Measurements from ENCODE around the gene AFG1L. TPM values are rescaled to one million over a fixed set of nuclear protein-coding genes. Genes with fewer than 3 reads are reported as not detected.
"Not testable (repeated sequence)": the region's sequence is repeated elsewhere in the genome, so short reads cannot be mapped to it uniquely, and the experiment has no call there.

Gene AFG1L
- total RNA-seq, 1 donor from 2014 or later = 9.6 TPM

DNA sequence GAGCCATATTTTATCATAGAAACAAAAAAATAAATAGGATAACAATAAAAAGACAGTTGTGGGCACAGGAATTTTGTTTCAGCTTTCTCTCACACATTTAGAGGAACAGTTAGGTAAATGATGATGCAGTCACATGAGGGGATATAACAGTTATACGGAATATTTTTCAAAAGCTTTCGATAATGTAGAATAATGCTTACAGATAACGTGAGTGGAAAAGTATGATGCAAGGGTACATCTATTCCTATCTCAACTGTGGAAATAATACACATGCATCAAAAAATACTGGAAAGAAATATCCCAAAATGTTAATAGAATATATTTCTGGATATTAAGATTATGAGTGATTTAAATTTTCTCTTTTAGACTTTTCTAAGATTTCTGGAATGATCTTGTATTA is 114.0 kb downstream of the AFG1L start:
- peaks cover 4% of the 10 kb centered on the region for H3K36me3 Mint-ChIP-seq
- no peaks in the 10 kb centered on the region for H3K4me1 Mint-ChIP-seq (ENCODE audit: unreplicated experiment)
- TF ChIP-seq, protein P1, sequence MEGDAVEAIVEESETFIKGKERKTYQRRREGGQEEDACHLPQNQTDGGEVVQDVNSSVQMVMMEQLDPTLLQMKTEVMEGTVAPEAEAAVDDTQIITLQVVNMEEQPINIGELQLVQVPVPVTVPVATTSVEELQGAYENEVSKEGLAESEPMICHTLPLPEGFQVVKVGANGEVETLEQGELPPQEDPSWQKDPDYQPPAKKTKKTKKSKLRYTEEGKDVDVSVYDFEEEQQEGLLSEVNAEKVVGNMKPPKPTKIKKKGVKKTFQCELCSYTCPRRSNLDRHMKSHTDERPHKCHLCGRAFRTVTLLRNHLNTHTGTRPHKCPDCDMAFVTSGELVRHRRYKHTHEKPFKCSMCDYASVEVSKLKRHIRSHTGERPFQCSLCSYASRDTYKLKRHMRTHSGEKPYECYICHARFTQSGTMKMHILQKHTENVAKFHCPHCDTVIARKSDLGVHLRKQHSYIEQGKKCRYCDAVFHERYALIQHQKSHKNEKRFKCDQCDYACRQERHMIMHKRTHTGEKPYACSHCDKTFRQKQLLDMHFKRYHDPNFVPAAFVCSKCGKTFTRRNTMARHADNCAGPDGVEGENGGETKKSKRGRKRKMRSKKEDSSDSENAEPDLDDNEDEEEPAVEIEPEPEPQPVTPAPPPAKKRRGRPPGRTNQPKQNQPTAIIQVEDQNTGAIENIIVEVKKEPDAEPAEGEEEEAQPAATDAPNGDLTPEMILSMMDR (conservative IDR thresholded peaks at IDR 0.05) = no peak
- H3K4me3 Mint-ChIP-seq = no peak overlapping the region
- no peak overlapping the region for H3K27ac Mint-ChIP-seq
- H3K9me3 Mint-ChIP-seq = peaks cover 10% of the 10 kb centered on the region
- no peak for DNase-seq (ENCODE audit: extremely low spot score, unreplicated experiment)
- H3K27me3 Mint-ChIP-seq = no peaks in the 10 kb centered on the region

DNA sequence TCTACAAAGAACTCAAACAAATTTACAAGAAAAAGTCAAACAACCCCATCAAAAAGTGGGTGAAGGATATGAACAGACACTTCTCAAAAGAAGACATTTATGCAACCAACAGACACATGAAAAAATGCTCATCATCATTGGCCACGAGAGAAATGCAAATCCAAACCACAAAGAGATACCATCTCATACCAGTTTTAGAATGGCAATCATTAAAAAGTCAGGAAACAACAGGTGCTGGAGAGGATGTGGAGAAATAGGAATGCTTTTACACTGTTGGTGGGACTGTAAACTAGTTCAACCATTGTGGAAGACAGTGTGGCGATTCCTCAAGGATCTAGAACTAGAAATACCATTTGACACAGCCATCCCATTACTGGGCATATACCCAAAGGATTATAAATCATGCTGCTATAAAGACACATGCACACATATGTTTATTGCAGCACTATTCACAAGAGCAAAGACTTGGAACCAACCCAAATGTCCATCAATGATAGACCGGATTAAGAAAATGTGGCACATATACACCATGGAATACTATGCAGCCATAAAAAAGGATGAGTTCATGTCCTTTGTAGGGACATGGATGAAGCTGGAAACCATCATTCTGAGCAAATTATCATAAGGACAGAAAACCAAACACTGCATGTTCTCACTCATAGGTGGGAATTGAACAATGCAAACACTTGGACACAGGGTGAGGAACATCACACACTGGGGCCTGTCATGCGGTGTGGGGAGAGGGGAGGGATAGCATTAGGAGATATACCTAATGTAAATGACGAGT is 121.4 kb downstream of the AFG1L start:
- H3K27me3 Mint-ChIP-seq; H3K36me3 Mint-ChIP-seq; DNase-seq (ENCODE audit: extremely low spot score, unreplicated experiment); H3K4me3 Mint-ChIP-seq; H3K9me3 Mint-ChIP-seq; H3K4me1 Mint-ChIP-seq (ENCODE audit: unreplicated experiment); H3K27ac Mint-ChIP-seq: not testable (repeated sequence)

DNA sequence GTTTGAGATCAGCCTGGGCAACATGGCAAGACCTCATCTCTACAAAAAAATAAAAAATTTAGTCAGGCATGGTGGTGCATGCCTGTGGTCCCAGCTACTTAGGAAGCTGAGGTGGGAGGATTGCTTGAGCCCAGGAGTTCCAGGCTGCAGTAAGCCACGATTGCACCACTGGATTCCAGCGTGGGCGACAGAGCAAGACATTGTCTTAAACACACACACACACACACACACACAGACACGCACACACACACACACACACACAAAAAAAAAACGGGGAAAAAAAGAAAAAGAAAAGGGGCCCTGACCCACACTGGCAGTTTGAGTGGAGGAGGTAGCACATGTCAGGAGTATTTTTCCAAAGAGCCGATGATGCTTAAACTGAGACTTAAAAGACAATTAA is 122.2 kb downstream of the AFG1L start:
- TF ChIP-seq, protein P1 (conservative IDR thresholded peaks at IDR 0.05) = no peak
- Mint-ChIP-seq H3K27ac (no peak overlapping the region), H3K36me3 (no peaks in the 10 kb centered on the region), H3K4me1 (ENCODE audit: unreplicated experiment) (peaks cover 4% of the 10 kb centered on the region), H3K9me3 (peaks cover 2% of the 10 kb centered on the region), H3K4me3 (no peak overlapping the region), H3K27me3 (no peaks in the 10 kb centered on the region)
- no peak for DNase-seq (ENCODE audit: extremely low spot score, unreplicated experiment)

DNA sequence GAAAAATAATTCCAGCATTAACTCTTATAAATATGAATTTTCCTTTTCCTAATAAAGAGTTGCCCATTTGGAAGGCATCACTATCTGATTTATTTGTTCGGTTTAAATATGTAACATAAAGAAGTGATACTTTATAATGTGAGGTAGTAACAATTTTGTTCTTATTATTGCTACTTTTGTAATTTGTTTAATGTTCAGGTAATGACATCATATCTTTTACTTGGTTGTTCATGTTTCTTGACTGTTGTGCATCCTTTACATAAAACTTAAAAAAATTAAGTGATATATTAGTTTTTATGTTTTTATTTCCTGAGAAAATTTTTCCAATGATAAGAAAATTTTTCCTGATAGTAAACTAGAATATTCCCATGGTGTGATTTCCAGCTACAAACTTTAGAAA is 124.6 kb downstream of the AFG1L start:
- Mint-ChIP-seq H3K27ac (no peak overlapping the region), H3K9me3 (no peaks in the 10 kb centered on the region), H3K4me1 (ENCODE audit: unreplicated experiment) (peaks cover 4% of the 10 kb centered on the region), H3K27me3 (no peaks in the 10 kb centered on the region), H3K36me3 (no peaks in the 10 kb centered on the region), H3K4me3 (no peak overlapping the region)
- TF ChIP-seq, protein P1 (conservative IDR thresholded peaks at IDR 0.05) = no peak
- no peak for DNase-seq (ENCODE audit: extremely low spot score, unreplicated experiment)

DNA sequence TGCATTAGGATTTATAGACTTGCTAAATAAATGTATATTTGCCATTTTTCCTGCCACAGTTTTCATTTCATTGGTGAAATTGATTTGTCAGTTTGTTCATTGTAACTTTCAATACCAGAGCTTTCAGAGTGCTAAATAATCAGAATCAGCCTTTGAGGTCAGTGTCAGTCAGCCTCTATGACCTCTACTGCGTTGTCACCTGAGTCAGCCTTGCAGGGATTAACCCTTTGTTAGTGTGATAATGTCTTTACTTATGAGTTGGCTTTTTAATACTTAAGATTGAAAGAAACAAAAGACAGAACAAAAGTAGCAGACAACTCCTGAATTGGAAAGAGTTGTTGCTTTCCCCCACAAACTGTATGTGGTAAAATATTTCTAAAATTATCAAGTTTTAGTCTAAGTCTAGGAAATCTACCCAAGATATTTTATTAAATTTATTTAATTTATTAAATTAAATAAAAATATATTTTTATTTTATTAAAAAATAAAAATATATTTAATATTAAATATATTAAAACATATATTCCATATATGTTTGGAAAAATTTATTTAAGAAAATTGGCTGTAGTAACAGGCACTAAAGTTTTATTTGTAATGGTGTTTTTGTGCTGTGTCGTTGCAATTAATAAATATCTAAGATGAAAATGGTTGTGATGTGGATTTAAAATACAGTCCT is 125.2 kb downstream of the AFG1L start:
- Mint-ChIP-seq H3K36me3 (no peaks in the 10 kb centered on the region), H3K9me3 (no peaks in the 10 kb centered on the region), H3K27me3 (no peaks in the 10 kb centered on the region), H3K4me3 (no peak overlapping the region), H3K4me1 (ENCODE audit: unreplicated experiment) (peaks cover 4% of the 10 kb centered on the region), H3K27ac (no peak overlapping the region)
- DNase-seq (ENCODE audit: extremely low spot score, unreplicated experiment) = no peak
- TF ChIP-seq, protein P1 (conservative IDR thresholded peaks at IDR 0.05) = no peak

DNA sequence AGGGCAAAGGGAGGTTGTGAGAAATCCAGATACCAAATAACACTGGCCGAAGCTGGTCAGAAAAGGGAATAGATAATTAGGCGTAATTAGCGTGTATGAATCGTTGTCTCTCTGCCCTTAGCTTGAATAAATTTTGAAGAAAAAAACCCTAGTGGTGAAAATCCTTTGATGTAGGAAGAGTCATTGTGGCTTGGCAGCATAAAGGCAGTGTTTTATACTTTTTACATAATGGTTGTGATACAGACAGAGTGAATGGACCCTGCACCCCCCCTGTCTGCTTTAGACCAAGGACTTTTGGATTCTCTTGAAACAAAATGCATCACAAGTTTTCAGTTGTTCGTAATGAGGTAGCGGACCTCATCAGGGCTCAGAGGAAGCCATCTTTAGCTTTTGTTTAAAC is 126.5 kb downstream of the AFG1L start:
- no peaks in the 10 kb centered on the region for H3K36me3 Mint-ChIP-seq
- no peak overlapping the region for H3K27ac Mint-ChIP-seq
- no peaks in the 10 kb centered on the region for H3K9me3 Mint-ChIP-seq
- TF ChIP-seq, protein P1 (conservative IDR thresholded peaks at IDR 0.05) = peak; percentile 49
- no peaks in the 10 kb centered on the region for H3K27me3 Mint-ChIP-seq
- H3K4me3 Mint-ChIP-seq = no peak overlapping the region
- DNase-seq (ENCODE audit: extremely low spot score, unreplicated experiment) = no peak
- H3K4me1 Mint-ChIP-seq (ENCODE audit: unreplicated experiment) = peaks cover 4% of the 10 kb centered on the region

Data from type B pancreatic cell (in vitro differentiated cells).